Naive thymus-derived CD4-positive, alpha-beta T cell (primary cell): Measurements from ENCODE around the gene MBOAT1. TPM values are rescaled to one million over a fixed set of nuclear protein-coding genes. Genes with fewer than 3 reads are reported as not detected.

Experiments used
- ATAC-seq: fragments of 150-1000 bp; cut with Tn5 transposase; 2 replicates; pipeline ENCODE4 v1.10.0; 2021; ENCODE audit warnings: mild to moderate bottlenecking, moderate library complexity
- CTCF ChIA-PET: fragments of 350-600 bp; sonication (Branson Sonifier 250); formaldehyde crosslinking; loops from one replicate; lab custom pipeline; 2021; ENCODE audit warnings: antibody characterized with exemption; lab: Charles Lee
- POLR2A ChIA-PET: fragments of 350-600 bp; sonication (Branson Sonifier 250); formaldehyde crosslinking; loops from one replicate; lab custom pipeline; 2021; ENCODE audit warnings: antibody characterized with exemption, inconsistent platforms; lab: Charles Lee
- DNase-seq, 9 donors: peaks; one replicate each; pipeline versions ENCODE4 v3.0.0 to v3.0.0-alpha.2; 2020 to 2022; ENCODE audit warnings: mixed read lengths in 1 of 9
- H3K27ac ChIP-seq: one replicate; pipeline ENCODE4 v1.7.0; 2013; ENCODE audit warnings: mild to moderate bottlenecking, low read depth, low read length, moderate library complexity
- H3K27me3 ChIP-seq, 2 donors: one replicate each; pipeline ENCODE4 v1.7.0; 2013; ENCODE audit warnings: low read length in 2 of 2, mild to moderate bottlenecking in 2 of 2, moderate library complexity in 2 of 2; ENCODE audit not compliant: control insufficient read depth in 2 of 2, insufficient read depth in 2 of 2
- H3K36me3 ChIP-seq, 3 experiments: 1 replicate in 2 of 3; 2 replicates in 1 of 3; pipeline ENCODE4 v1.7.0; 2013; ENCODE audit warnings: low read length in 3 of 3, mild to moderate bottlenecking in 3 of 3, moderate library complexity in 1 of 3; ENCODE audit not compliant: insufficient read depth in 3 of 3, control insufficient read depth in 2 of 3
- H3K4me1 ChIP-seq, 2 donors: one replicate each; pipeline ENCODE4 v1.7.0; 2013; ENCODE audit warnings: low read length in 2 of 2, mild to moderate bottlenecking in 2 of 2, moderate library complexity in 1 of 2; ENCODE audit not compliant: control insufficient read depth in 2 of 2, insufficient read depth in 2 of 2
- H3K4me3 ChIP-seq: 2 replicates; pipeline ENCODE4 v1.7.0; 2013; ENCODE audit warnings: mild to moderate bottlenecking, low read length
- H3K9me3 ChIP-seq, 3 experiments: 1 replicate in 2 of 3; 2 replicates in 1 of 3; pipeline ENCODE4 v1.7.0; 2013; ENCODE audit warnings: low read length in 3 of 3; ENCODE audit not compliant: control insufficient read depth in 2 of 3
- H3K27ac Mint-ChIP-seq, 9 donors: one replicate each; pipeline ENCODE4 v1.8.0; 2020 to 2022; ENCODE audit warnings: mixed read lengths in 9 of 9, mild to moderate bottlenecking in 8 of 9, moderate library complexity in 5 of 9, inconsistent platforms in 2 of 9
- H3K27me3 Mint-ChIP-seq, 5 donors: one replicate each; pipeline ENCODE4 v1.8.0; 2021 to 2022; ENCODE audit warnings: mixed read lengths in 5 of 5, mild to moderate bottlenecking in 1 of 5
- H3K36me3 Mint-ChIP-seq, 5 donors: one replicate each; pipeline ENCODE4 v1.8.0; 2020 to 2022; ENCODE audit warnings: mixed read lengths in 5 of 5, mild to moderate bottlenecking in 3 of 5, inconsistent platforms in 1 of 5
- H3K4me1 Mint-ChIP-seq, 7 donors: one replicate each; pipeline ENCODE4 v1.8.0; 2020 to 2022; ENCODE audit warnings: mixed read lengths in 7 of 7, mild to moderate bottlenecking in 3 of 7, inconsistent platforms in 1 of 7
- H3K4me3 Mint-ChIP-seq, 10 donors: one replicate each; pipeline ENCODE4 v1.8.0; 2020 to 2022; ENCODE audit warnings: mild to moderate bottlenecking in 10 of 10, mixed read lengths in 10 of 10, moderate library complexity in 6 of 10, inconsistent platforms in 2 of 10
- H3K9me3 Mint-ChIP-seq, 11 donors: one replicate each; pipeline ENCODE4 v1.8.0; 2020 to 2022; ENCODE audit warnings: mixed read lengths in 11 of 11, mild to moderate bottlenecking in 4 of 11, inconsistent platforms in 1 of 11, moderate library complexity in 1 of 11
- intact Hi-C, 2 donors: fragments of 100-400 bp; cut with micrococcal nuclease; formaldehyde crosslinking; loops; one replicate each; pipeline ENCODE4 v1.15.1; 2023
- polyA plus RNA-seq, 2 donors: library from polyadenylated mRNA; unstranded; fragments of 300-500 nt; fragmentation: Illumina TruSeq; gene quantifications; one replicate each; pipeline ENCODE4 v1.2.3, GENCODE V29; 2021
- total RNA-seq, 6 experiments: library from RNA in 5 of 6; stranded (reverse) in 5 of 6; gene quantifications; 1 replicate in 5 of 6; 2 replicates in 1 of 6; pipeline ENCODE4 v1.2.3 and lab custom pipeline; 2021 to 2026

The MBOAT1 gene
- total RNA-seq (10 to 100 TPM in 3 of 5 experiments, 1 to 10 TPM in 2; 6.2 to 24.7 (median 10.0) TPM), polyA plus RNA-seq (1 to 10 TPM in 1 of 2 donors, under 1 TPM in 1; 0.84 to 1.0 TPM), total RNA-seq (lab: John Stamatoyannopoulos, UW) (20.6 reads per million, percentile 51 among the genes with 10 or more reads in this experiment)

GRCh38 chr6:20212392-20213111 lies at the start of gene MBOAT1:
Gene MBOAT1 (minus strand): TSS chr6:20212469. CDS start chr6:20212234, 235 bp downstream.
- POLR2A ChIA-PET = interaction anchor here (0.6 to 1.1 kb wide), 2 partner anchors 12 to 107 kb away, joined by 3 to 4 read pairs; no protein-coding TSS in a partner anchor
- H3K4me3 ChIP-seq = peak within 1 kb of the TSS; percentile 73
- CTCF ChIA-PET = interaction anchor here (0.9 to 1.3 kb wide), 2 partner anchors 9 to 315 kb away, joined by 3 read pairs; no protein-coding TSS in a partner anchor
- peak within 1 kb of the TSS; percentile 82 to 99 (median 96) for H3K4me3 Mint-ChIP-seq
- H3K27ac ChIP-seq = peak within 1 kb of the TSS; percentile 62
- intact Hi-C loops = loop anchor here (1.0 to 5.0 kb wide), 12 partner anchors 10 to 1380 kb away; partner anchors contain the start of genes CDKAL1 (in 2 of the 2), E2F3 (in 1 of the 2) and SOX4 (in 1 of the 2)
- peak; percentile 82 for ATAC-seq
- no peaks in the 10 kb centered on the region for H3K9me3 ChIP-seq
- peak within 1 kb of the TSS; percentile 56 to 94 (median 91) for H3K27ac Mint-ChIP-seq
- no peaks in the 10 kb centered on the region for H3K27me3 ChIP-seq
- H3K36me3 ChIP-seq = no peaks in the 10 kb centered on the region
- peaks cover 18 to 41% (median 28%) of the 10 kb centered on the region in 7 donors for H3K4me1 Mint-ChIP-seq
- H3K9me3 Mint-ChIP-seq = no peaks in the 10 kb centered on the region
- H3K27me3 Mint-ChIP-seq = peaks cover 0 to 5% (median 0%) of the 10 kb centered on the region in 5 donors
- H3K4me1 ChIP-seq = peaks cover 11 to 20% of the 10 kb centered on the region in 2 donors
- H3K36me3 Mint-ChIP-seq = no peaks in the 10 kb centered on the region
- DNase-seq = peak; percentile 38 to 85 (median 54)

GRCh38 chr6:20261685-20262084 lies 49.4 kb upstream of the MBOAT1 start:
- Histone ChIP-seq H3K4me3 (no peak overlapping the region), H3K27me3 (no peaks in the 10 kb centered on the region), H3K9me3 (no peaks in the 10 kb centered on the region), H3K27ac (no peak overlapping the region), H3K36me3 (no peaks in the 10 kb centered on the region), H3K4me1 (no peaks in the 10 kb centered on the region)
- CTCF ChIA-PET = no interaction called here
- ATAC-seq = no peak
- POLR2A ChIA-PET = no interaction called here
- intact Hi-C loops = no loop called here
- DNase-seq = no peak
- no peak overlapping the region for H3K27ac Mint-ChIP-seq
- peaks cover 0 to 5% (median 1%) of the 10 kb centered on the region in 11 donors for H3K9me3 Mint-ChIP-seq
- no peaks in the 10 kb centered on the region for H3K36me3 Mint-ChIP-seq
- H3K27me3 Mint-ChIP-seq = peaks cover 0 to 21% (median 4%) of the 10 kb centered on the region in 5 donors
- no peak overlapping the region for H3K4me3 Mint-ChIP-seq
- H3K4me1 Mint-ChIP-seq = no peaks in the 10 kb centered on the region

- Histone ChIP-seq H3K9me3 (no peaks in the 10 kb centered on the region), H3K27ac (no peak overlapping the region), H3K27me3 (no peaks in the 10 kb centered on the region), H3K4me3 (no peak overlapping the region), H3K4me1 (no peaks in the 10 kb centered on the region), H3K36me3 (no peaks in the 10 kb centered on the region)
- H3K9me3 Mint-ChIP-seq = peaks cover 0 to 5% (median 1%) of the 10 kb centered on the region in 11 donors
- H3K27me3 Mint-ChIP-seq = peaks cover 0 to 16% (median 4%) of the 10 kb centered on the region in 5 donors
- H3K4me1 Mint-ChIP-seq = no peaks in the 10 kb centered on the region
- POLR2A ChIA-PET = interaction anchor here (1.3 kb wide), 1 partner anchor 11 kb away, joined by 14 read pairs; no protein-coding TSS in a partner anchor
- no peak overlapping the region for H3K27ac Mint-ChIP-seq
- H3K4me3 Mint-ChIP-seq = no peak overlapping the region
- ATAC-seq (no peak), DNase-seq (no peak)
- CTCF ChIA-PET = no interaction called here
- intact Hi-C loops = no loop called here
- H3K36me3 Mint-ChIP-seq = no peaks in the 10 kb centered on the region
Measured at GRCh38 chr6:20260360-20260759, 48.1 kb upstream of the MBOAT1 start.

GRCh38 chr6:20259316-20260049 lies 47.2 kb upstream of the MBOAT1 start:
- DNase-seq (no peak), ATAC-seq (no peak)
- peaks cover 0 to 5% (median 1%) of the 10 kb centered on the region in 11 donors for H3K9me3 Mint-ChIP-seq
- no peak overlapping the region for H3K4me3 ChIP-seq
- CTCF ChIA-PET = interaction anchor here (2.5 kb wide), 1 partner anchor 11 kb away, joined by 7 read pairs; no protein-coding TSS in a partner anchor
- H3K9me3 ChIP-seq = no peaks in the 10 kb centered on the region
- no peaks in the 10 kb centered on the region for H3K4me1 ChIP-seq
- H3K27ac ChIP-seq = no peak overlapping the region
- intact Hi-C loops = no loop called here
- H3K36me3 ChIP-seq = no peaks in the 10 kb centered on the region
- no peak overlapping the region for H3K4me3 Mint-ChIP-seq
- no peaks in the 10 kb centered on the region for H3K27me3 ChIP-seq
- POLR2A ChIA-PET = interaction anchor here (1.3 kb wide), 1 partner anchor 12 kb away, joined by 14 read pairs; no protein-coding TSS in a partner anchor
- no peaks in the 10 kb centered on the region for H3K36me3 Mint-ChIP-seq
- H3K27me3 Mint-ChIP-seq = peaks cover 0 to 19% (median 4%) of the 10 kb centered on the region in 5 donors
- H3K4me1 Mint-ChIP-seq = no peaks in the 10 kb centered on the region
- no peak overlapping the region for H3K27ac Mint-ChIP-seq

GRCh38 chr6:20255428-20255827 lies 43.2 kb upstream of the MBOAT1 start:
- ChIA-PET CTCF (no interaction called here), POLR2A (no interaction called here)
- peaks cover 0 to 14% (median 0%) of the 10 kb centered on the region in 5 donors for H3K27me3 Mint-ChIP-seq
- no peak overlapping the region for H3K4me3 ChIP-seq
- no peaks in the 10 kb centered on the region for H3K9me3 ChIP-seq
- no peak for ATAC-seq
- H3K27ac ChIP-seq = no peak overlapping the region
- H3K36me3 Mint-ChIP-seq = no peaks in the 10 kb centered on the region
- no peak for DNase-seq
- intact Hi-C loops = no loop called here
- no peaks in the 10 kb centered on the region for H3K27me3 ChIP-seq
- H3K9me3 Mint-ChIP-seq = peaks cover 0 to 2% (median 0%) of the 10 kb centered on the region in 11 donors
- no peaks in the 10 kb centered on the region for H3K36me3 ChIP-seq
- no peaks in the 10 kb centered on the region for H3K4me1 ChIP-seq
- H3K4me3 Mint-ChIP-seq = no peak overlapping the region
- no peaks in the 10 kb centered on the region for H3K4me1 Mint-ChIP-seq
- H3K27ac Mint-ChIP-seq = no peak overlapping the region

- H3K9me3 ChIP-seq = no peaks in the 10 kb centered on the region
- no peaks in the 10 kb centered on the region for H3K36me3 ChIP-seq
- no peak overlapping the region for H3K4me3 ChIP-seq
- peaks cover 0 to 2% (median 0%) of the 10 kb centered on the region in 11 donors for H3K9me3 Mint-ChIP-seq
- H3K4me3 Mint-ChIP-seq = no peak overlapping the region
- ChIA-PET CTCF (no interaction called here), POLR2A (no interaction called here)
- peaks cover 0 to 14% (median 0%) of the 10 kb centered on the region in 5 donors for H3K27me3 Mint-ChIP-seq
- H3K27ac Mint-ChIP-seq = no peak overlapping the region
- no peak for ATAC-seq
- no peak overlapping the region for H3K27ac ChIP-seq
- H3K36me3 Mint-ChIP-seq = no peaks in the 10 kb centered on the region
- H3K27me3 ChIP-seq = no peaks in the 10 kb centered on the region
- no peaks in the 10 kb centered on the region for H3K4me1 ChIP-seq
- DNase-seq = no peak
- H3K4me1 Mint-ChIP-seq = no peaks in the 10 kb centered on the region
- intact Hi-C loops = no loop called here
Measured at GRCh38 chr6:20254295-20254694, 42.0 kb upstream of the MBOAT1 start.
